ENCODE data around the gene HYPK. TPM values are rescaled to one million over a fixed set of nuclear protein-coding genes. Genes with fewer than 3 reads are reported as not detected.
"Not testable (repeated sequence)": the region's sequence is repeated elsewhere in the genome, so short reads cannot be mapped to it uniquely, and the experiment has no call there.

HYPK gene
- total and polyA plus RNA-seq, 5 donors from 2014 or later, result 6.4 to 19.7 (median 13.1) TPM

DNA sequence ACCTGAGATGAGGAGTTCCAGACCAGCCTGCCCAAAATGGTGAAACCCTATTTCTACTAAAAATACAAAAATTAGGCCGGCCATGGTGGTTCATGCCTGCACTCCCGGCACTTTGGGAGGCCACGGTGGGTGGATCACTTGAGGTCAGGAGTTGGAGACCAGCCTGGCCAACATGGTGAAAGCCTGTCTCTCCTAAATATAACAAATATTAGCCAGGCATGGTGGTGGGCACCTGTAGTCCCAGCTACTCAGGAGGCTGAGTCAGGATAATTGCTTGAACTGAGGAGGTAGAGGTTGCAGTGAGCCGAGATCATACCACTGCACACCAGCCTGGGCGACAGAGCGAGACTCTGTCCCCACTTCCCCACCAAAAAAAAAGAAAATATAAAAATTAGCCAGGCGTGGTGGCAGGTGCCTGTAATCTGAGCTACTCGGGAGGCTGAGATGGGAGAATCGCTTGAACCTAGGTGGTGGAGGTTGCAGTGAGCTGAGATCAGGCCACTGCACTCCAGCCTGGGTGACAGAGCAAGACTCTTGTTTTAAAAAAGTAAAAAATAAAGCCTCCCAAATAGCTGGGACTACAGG is 30.4 kb downstream of the HYPK start:
- not testable (repeated sequence) for H3K36me3 ChIP-seq (ENCODE audit: control insufficient read depth, insufficient read depth, low read length)

DNA sequence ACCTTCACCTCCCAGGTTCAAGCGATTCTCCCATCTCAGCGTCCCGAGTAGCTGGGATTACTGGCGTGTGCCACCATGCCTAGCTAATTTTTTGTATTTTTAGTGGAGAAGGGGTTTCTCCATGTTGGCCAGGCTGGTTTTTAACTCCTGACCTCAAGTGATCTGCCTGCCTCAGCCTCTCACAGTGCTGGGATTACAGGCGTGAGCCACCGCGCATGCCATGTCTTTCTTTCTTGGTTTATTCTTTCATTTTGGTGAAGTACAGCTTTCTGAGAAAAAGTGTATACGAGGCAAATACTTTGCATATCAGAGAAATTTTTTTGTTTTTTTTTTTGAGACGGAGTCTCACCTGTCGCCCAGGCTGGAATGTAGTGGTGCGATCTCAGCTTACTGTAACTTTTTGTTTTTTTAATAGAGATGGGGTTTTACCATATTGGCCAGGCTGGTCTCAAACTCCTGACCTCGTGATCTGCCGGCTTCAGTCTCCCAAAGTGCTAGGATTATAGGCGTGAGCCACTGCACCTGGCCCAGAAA is 31.2 kb downstream of the HYPK start:
- peak overlapping the region in 2 of 3 donors; percentile 24 to 77 for H3K27ac Mint-ChIP-seq
- H3K36me3 Mint-ChIP-seq, result peaks cover 13% of the 10 kb centered on the region
- not testable (repeated sequence) for H3K9me3 ChIP-seq (ENCODE audit: control insufficient read depth in 2 of 2, low read length in 2 of 2); H3K27me3 ChIP-seq (ENCODE audit: control insufficient read depth, insufficient read depth, low read length); H3K4me3 ChIP-seq (ENCODE audit: low read depth, low read length); H3K27me3 Mint-ChIP-seq; H3K9me3 Mint-ChIP-seq; DNase-seq; H3K27ac ChIP-seq (ENCODE audit: insufficient read depth, low read length, poor library complexity, severe bottlenecking); ATAC-seq (ENCODE audit: low read depth in 2 of 2)
- peaks cover 17 to 55% (median 37%) of the 10 kb centered on the region in 4 donors for H3K4me1 Mint-ChIP-seq
- H3K36me3 ChIP-seq (ENCODE audit: control insufficient read depth, insufficient read depth, low read length), result peaks cover 15% of the 10 kb centered on the region
- peak overlapping the region in 2 of 4 donors; percentile 37 to 41 for H3K4me3 Mint-ChIP-seq
- H3K4me1 ChIP-seq (ENCODE audit: control insufficient read depth, insufficient read depth, low read length, poor library complexity, severe bottlenecking), result peaks cover 44% of the 10 kb centered on the region

More for the DNA sequence above, 30.4 kb downstream of the HYPK start:
- peak overlapping the region in 2 of 3 donors; percentile 31 to 88 for H3K27ac Mint-ChIP-seq
- ATAC-seq (ENCODE audit: low read depth in 2 of 2); H3K9me3 Mint-ChIP-seq; H3K27me3 Mint-ChIP-seq; H3K4me3 ChIP-seq (ENCODE audit: low read depth, low read length); H3K4me3 Mint-ChIP-seq; H3K27ac ChIP-seq (ENCODE audit: insufficient read depth, low read length, poor library complexity, severe bottlenecking); H3K36me3 Mint-ChIP-seq; H3K27me3 ChIP-seq (ENCODE audit: control insufficient read depth, insufficient read depth, low read length); DNase-seq; H3K9me3 ChIP-seq (ENCODE audit: control insufficient read depth in 2 of 2, low read length in 2 of 2): not testable (repeated sequence)
- H3K4me1 Mint-ChIP-seq, result peaks cover 17 to 61% (median 44%) of the 10 kb centered on the region in 4 donors
- peaks cover 52% of the 10 kb centered on the region for H3K4me1 ChIP-seq (ENCODE audit: control insufficient read depth, insufficient read depth, low read length, poor library complexity, severe bottlenecking)

DNA sequence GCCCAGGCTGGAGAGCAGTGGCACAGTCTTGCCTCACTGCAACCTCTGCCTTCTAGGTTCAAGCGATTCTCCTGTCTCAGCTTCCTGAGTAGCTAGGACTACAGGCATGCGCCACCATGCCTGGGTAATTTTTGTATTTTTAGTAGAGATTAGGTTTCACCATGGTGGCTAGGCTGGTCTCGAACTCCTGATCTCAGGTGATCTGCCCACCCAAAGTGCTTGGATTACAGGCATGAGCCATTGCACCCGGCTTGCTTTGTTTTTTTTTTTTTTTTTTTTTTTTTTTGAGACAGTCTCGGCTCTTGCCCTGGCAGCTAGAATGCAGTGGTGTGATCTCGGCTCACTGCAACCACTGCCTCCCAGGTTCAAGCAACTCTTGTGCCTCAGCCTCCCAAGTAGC is 32.1 kb downstream of the HYPK start:
- peak overlapping the region; percentile 5 for H3K27ac ChIP-seq (ENCODE audit: insufficient read depth, low read length, poor library complexity, severe bottlenecking)
- not testable (repeated sequence) for H3K4me3 ChIP-seq (ENCODE audit: low read depth, low read length); H3K9me3 Mint-ChIP-seq; H3K9me3 ChIP-seq (ENCODE audit: control insufficient read depth in 2 of 2, low read length in 2 of 2); ATAC-seq (ENCODE audit: low read depth in 2 of 2); DNase-seq; H3K27me3 Mint-ChIP-seq; H3K27me3 ChIP-seq (ENCODE audit: control insufficient read depth, insufficient read depth, low read length)
- peaks cover 12 to 46% (median 36%) of the 10 kb centered on the region in 4 donors for H3K4me1 Mint-ChIP-seq
- peaks cover 39% of the 10 kb centered on the region for H3K4me1 ChIP-seq (ENCODE audit: control insufficient read depth, insufficient read depth, low read length, poor library complexity, severe bottlenecking)
- H3K36me3 ChIP-seq (ENCODE audit: control insufficient read depth, insufficient read depth, low read length), result peaks cover 18% of the 10 kb centered on the region
- H3K4me3 Mint-ChIP-seq, result peak overlapping the region in 2 of 4 donors; percentile 37 to 54
- H3K27ac Mint-ChIP-seq, result peak overlapping the region in 1 of 3 donors; percentile 24
- H3K36me3 Mint-ChIP-seq, result peaks cover 17% of the 10 kb centered on the region

DNA sequence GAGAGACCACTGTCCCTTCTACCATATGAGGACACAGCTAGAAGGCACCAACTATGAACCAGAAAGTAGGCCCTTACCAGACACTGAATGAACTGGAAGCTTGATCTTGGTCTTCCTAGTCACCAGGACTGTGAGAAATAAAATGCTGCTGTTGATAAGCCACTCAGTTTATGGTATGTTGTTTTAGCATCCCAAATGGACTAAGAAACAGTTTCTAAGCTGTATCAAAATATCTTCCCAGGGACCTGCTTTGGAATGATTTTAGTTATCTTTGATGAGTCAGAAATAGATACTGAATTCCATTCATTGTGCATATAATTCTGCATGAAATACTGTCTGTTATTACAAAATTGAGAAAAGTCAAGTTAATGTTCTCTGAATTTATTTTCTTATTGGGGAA is 45.0 kb downstream of the HYPK start:
- Mint-ChIP-seq H3K36me3 (peaks cover 20% of the 10 kb centered on the region), H3K4me3 (no peak overlapping the region), H3K9me3 (no peaks in the 10 kb centered on the region), H3K27ac (no peak overlapping the region), H3K27me3 (no peaks in the 10 kb centered on the region), H3K4me1 (peaks cover 0 to 6% (median 1%) of the 10 kb centered on the region in 4 donors)
- H3K4me1 ChIP-seq (ENCODE audit: control insufficient read depth, insufficient read depth, low read length, poor library complexity, severe bottlenecking), result no peaks in the 10 kb centered on the region
- no peaks in the 10 kb centered on the region for H3K9me3 ChIP-seq (ENCODE audit: control insufficient read depth in 2 of 2, low read length in 2 of 2)
- peaks cover 40% of the 10 kb centered on the region for H3K36me3 ChIP-seq (ENCODE audit: control insufficient read depth, insufficient read depth, low read length)
- no peak for DNase-seq
- ATAC-seq (ENCODE audit: low read depth in 2 of 2), result no peak
- no peak overlapping the region for H3K27ac ChIP-seq (ENCODE audit: insufficient read depth, low read length, poor library complexity, severe bottlenecking)
- H3K27me3 ChIP-seq (ENCODE audit: control insufficient read depth, insufficient read depth, low read length), result no peaks in the 10 kb centered on the region
- H3K4me3 ChIP-seq (ENCODE audit: low read depth, low read length), result no peak overlapping the region

DNA sequence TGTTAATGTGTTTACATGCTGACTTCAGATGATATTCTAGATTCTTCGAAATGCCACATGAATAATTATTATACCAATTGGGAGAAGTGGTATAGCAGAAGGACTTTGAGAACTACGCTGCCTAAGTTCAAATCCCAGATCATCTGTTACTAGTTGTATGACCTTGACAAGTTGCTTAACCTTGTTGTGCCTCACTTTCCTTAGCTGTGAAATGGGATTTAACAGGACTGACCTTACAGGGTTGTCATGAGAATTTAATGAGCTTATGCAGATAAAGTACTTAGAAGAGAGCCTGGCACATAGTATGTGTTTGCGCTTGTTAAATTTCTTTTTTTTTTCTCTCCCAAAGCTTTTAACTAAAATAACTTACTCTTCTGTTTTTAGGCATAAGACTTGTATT is 50.9 kb downstream of the HYPK start:
- DNase-seq, result no peak
- no peak overlapping the region for H3K27ac Mint-ChIP-seq
- no peak for ATAC-seq (ENCODE audit: low read depth in 2 of 2)
- no peaks in the 10 kb centered on the region for H3K9me3 ChIP-seq (ENCODE audit: control insufficient read depth in 2 of 2, low read length in 2 of 2)
- no peaks in the 10 kb centered on the region for H3K4me1 ChIP-seq (ENCODE audit: control insufficient read depth, insufficient read depth, low read length, poor library complexity, severe bottlenecking)
- H3K4me3 ChIP-seq (ENCODE audit: low read depth, low read length), result no peak overlapping the region
- peaks cover 38% of the 10 kb centered on the region for H3K36me3 ChIP-seq (ENCODE audit: control insufficient read depth, insufficient read depth, low read length)
- no peaks in the 10 kb centered on the region for H3K9me3 Mint-ChIP-seq
- H3K27me3 Mint-ChIP-seq, result no peaks in the 10 kb centered on the region
- no peak overlapping the region for H3K27ac ChIP-seq (ENCODE audit: insufficient read depth, low read length, poor library complexity, severe bottlenecking)
- H3K27me3 ChIP-seq (ENCODE audit: control insufficient read depth, insufficient read depth, low read length), result no peaks in the 10 kb centered on the region
- no peak overlapping the region for H3K4me3 Mint-ChIP-seq
- H3K36me3 Mint-ChIP-seq, result peaks cover 32% of the 10 kb centered on the region
- H3K4me1 Mint-ChIP-seq, result peaks cover 0 to 6% (median 0%) of the 10 kb centered on the region in 4 donors

DNA sequence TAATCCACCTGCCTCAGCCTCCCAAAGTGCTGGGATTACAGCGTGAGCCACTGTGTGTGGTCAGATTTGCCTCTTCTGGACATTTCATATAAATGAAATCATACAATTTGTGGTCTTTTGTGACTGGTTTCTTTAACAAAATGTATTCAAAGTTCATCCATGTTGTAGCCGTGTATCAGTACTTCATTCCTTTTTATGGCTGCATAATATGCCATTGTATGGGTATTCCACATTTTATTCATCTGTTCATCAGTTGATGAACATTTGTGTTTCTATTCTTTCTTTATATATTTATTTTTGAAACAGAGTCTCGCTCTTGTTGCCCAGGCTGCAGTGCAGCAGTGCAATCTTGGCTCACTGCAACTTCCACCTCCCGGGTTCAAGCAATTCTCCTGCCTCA is 52.2 kb downstream of the HYPK start:
- no peaks in the 10 kb centered on the region for H3K27me3 Mint-ChIP-seq
- H3K4me1 Mint-ChIP-seq, result peaks cover 0 to 9% (median 0%) of the 10 kb centered on the region in 4 donors
- ATAC-seq (ENCODE audit: low read depth in 2 of 2) (no peak), DNase-seq (no peak)
- no peak overlapping the region for H3K27ac ChIP-seq (ENCODE audit: insufficient read depth, low read length, poor library complexity, severe bottlenecking)
- no peaks in the 10 kb centered on the region for H3K4me1 ChIP-seq (ENCODE audit: control insufficient read depth, insufficient read depth, low read length, poor library complexity, severe bottlenecking)
- no peak overlapping the region for H3K27ac Mint-ChIP-seq
- no peak overlapping the region for H3K4me3 ChIP-seq (ENCODE audit: low read depth, low read length)
- no peaks in the 10 kb centered on the region for H3K27me3 ChIP-seq (ENCODE audit: control insufficient read depth, insufficient read depth, low read length)
- peaks cover 40% of the 10 kb centered on the region for H3K36me3 Mint-ChIP-seq
- peak overlapping the region in 1 of 4 donors; percentile 54 for H3K4me3 Mint-ChIP-seq
- H3K36me3 ChIP-seq (ENCODE audit: control insufficient read depth, insufficient read depth, low read length), result peaks cover 39% of the 10 kb centered on the region
- H3K9me3 ChIP-seq (ENCODE audit: control insufficient read depth in 2 of 2, low read length in 2 of 2), result no peaks in the 10 kb centered on the region
- no peaks in the 10 kb centered on the region for H3K9me3 Mint-ChIP-seq

Other genes starting within 250 kb of the HYPK start
- 34.0 TPM for gene PPIP5K1, start 210.4 kb upstream of the HYPK start, total RNA-seq
- 1 to 10 TPM; 4.3 to 7.1 (median 5.7) TPM for gene PPIP5K1, start 210.4 kb upstream of the HYPK start, polyA plus RNA-seq
- not detected for gene CKMT1B, start 206.6 kb upstream of the HYPK start, total RNA-seq
- gene CKMT1B, start 206.6 kb upstream of the HYPK start, polyA plus RNA-seq, result not detected
- 1.5 TPM for gene STRC, start 181.8 kb upstream of the HYPK start, total RNA-seq
- gene STRC, start 181.8 kb upstream of the HYPK start, polyA plus RNA-seq, result not detected
- 6.3 TPM for gene CATSPER2, start 151.8 kb upstream of the HYPK start, total RNA-seq
- gene CATSPER2, start 151.8 kb upstream of the HYPK start, polyA plus RNA-seq, result 1 to 10 TPM in 1 of 4 donors, under 1 TPM in 3; 0.17 to 1.5 (median 0.51) TPM
- not detected for gene CKMT1A, start 106.7 kb upstream of the HYPK start, total RNA-seq
- not detected for gene CKMT1A, start 106.7 kb upstream of the HYPK start, polyA plus RNA-seq
- gene PDIA3, start 54.2 kb upstream of the HYPK start, total RNA-seq, result 156 TPM
- 100 to 1,000 TPM; 204 to 305 (median 256) TPM for gene PDIA3, start 54.2 kb upstream of the HYPK start, polyA plus RNA-seq
- gene ELL3, start 23.6 kb upstream of the HYPK start, total RNA-seq, result 0.99 TPM
- 1 to 10 TPM in 2 of 4 donors, under 1 TPM in 1, not detected in 1; 0.23 to 2.2 (median 1.8) TPM for gene ELL3, start 23.6 kb upstream of the HYPK start, polyA plus RNA-seq
- 400 TPM for gene SERF2, start 8.3 kb upstream of the HYPK start, total RNA-seq
- 1,000 to 10,000 TPM; 1,866 to 2,414 (median 2,080) TPM for gene SERF2, start 8.3 kb upstream of the HYPK start, polyA plus RNA-seq
- gene SERINC4, start 379 bp upstream of the HYPK start, total RNA-seq, result not detected
- 1 to 10 TPM; 1.2 to 2.8 (median 2.3) TPM for gene SERINC4, start 379 bp upstream of the HYPK start, polyA plus RNA-seq
- gene MFAP1, start 24.1 kb downstream of the HYPK start, total RNA-seq, result 17.1 TPM
- 10 to 100 TPM; 12.7 to 24.8 (median 16.5) TPM for gene MFAP1, start 24.1 kb downstream of the HYPK start, polyA plus RNA-seq
- gene WDR76, start 26.4 kb downstream of the HYPK start, total RNA-seq, result 13.9 TPM
- 10 to 100 TPM; 12.1 to 14.1 (median 12.4) TPM for gene WDR76, start 26.4 kb downstream of the HYPK start, polyA plus RNA-seq